Adipose tissue (tissue), 3 donors: ENCODE measurements around the gene ANXA2R. TPM values are rescaled to one million over a fixed set of nuclear protein-coding genes. Genes with fewer than 3 reads are reported as not detected.
"Not testable (repeated sequence)": the region's sequence is repeated elsewhere in the genome, so short reads cannot be mapped to it uniquely, and the experiment has no call there.

ENCODE experiments used
- H3K27ac ChIP-seq: one replicate; pipeline ENCODE4 v1.5.1; 2013; ENCODE audit warnings: low read depth, low read length
- WGBS, 3 donors: extraction: QIAGEN DNeasy Blood & Tissue Kit; methylation state at CpG; one replicate each; pipeline ENCODE4 v1.1.7; 2013; 5-methylcytosine and 5-hydroxymethylcytosine counted together
- polyA plus RNA-seq, 3 donors: library from polyadenylated mRNA; stranded (reverse); fragments of 200-250 nt; gene quantifications; one replicate each; pipeline ENCODE4 v1.2.3, GENCODE V29; 2013
- donor health status: healthy with polysubstance abuse.
- donor health status: Bipolar disorder and iron deficiency.
- donor health status: healthy.

ANXA2R gene
- polyA plus RNA-seq, 3 donors = 1.1 to 5.8 (median 3.1) TPM

DNA sequence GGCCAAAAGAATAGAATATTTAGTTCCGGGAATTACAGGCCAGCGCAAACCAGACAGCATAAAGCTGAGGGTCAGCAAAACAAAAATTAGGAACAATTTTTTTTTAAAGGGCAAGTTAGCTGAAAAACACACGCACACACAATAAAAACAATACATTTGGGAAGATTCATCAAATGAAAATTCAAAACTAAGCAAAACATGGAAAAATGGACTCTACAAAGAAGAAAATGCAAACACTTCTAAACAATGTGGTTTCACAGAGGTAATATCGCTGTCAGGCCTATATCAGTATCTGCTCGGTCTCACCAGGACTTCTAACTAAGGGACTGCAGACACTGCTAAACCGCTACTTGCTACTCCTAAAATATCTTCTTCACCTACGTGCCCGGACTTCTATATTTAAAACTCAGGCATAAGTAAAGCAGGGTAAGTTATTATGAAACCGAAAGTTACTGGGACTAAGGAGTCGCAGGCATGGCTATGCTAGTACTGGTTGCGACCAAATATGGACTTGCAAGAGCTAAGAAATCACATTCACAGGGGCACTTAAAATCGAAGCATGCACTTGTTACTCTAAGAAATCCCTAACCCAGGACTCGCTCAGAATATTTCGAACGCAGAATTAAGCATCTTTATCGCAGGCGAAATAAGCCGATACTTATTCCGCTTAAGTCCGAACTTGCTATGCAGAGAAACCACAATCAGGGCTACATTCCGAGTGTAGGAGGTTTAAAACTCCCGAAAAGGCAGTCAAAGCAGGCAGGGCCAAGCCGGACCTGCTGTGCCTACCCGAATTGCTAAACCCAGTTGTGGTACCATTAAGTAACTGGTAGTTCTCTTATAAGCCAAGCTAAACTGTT lies 2.3 kb downstream of the ANXA2R start:
- H3K27ac ChIP-seq = no peak overlapping the region
- 25 to 39% (median 37%) methylated on average over 24 of the region's 24 CpGs for WGBS, 3 donors

DNA sequence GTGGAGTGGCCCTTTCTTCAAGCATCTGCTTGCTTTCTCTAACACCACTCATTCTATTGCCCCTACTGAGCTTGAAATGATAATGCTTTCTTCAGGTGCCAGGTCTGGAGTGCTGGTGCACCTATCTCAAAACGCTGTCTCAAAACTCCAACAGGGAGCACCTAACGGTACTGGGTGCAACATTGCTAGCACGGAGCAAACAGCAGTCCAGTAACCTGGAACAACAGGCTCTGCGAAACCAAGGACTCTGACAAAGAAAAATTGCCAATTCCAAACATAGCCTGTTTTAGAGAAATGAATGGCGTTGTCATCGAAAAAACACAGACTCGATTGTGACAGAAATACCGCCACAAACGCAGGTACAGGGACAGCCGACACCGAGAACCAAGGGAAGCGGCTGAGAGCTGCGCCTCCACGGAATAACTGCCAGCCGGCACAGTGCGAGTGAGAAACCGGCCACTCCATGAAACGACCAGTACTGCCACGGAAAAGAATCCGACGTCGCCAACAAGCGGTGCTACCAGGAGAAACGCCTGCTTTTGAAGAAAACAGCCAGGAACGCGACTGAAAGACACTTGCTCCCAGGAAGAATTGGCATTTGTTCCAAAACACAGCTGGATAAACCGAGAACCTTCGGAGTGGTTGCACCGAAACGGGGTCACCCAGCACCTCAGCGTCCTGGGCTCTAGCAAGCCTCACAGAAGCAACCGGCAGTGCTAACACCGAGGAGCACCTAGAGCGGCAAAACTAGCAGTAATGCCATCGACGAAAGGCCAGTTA lies 3.1 kb downstream of the ANXA2R start:
- WGBS, 3 donors = 34 to 67% (median 51%) methylated on average over 36 of the region's 36 CpGs

GRCh38 chr5:43036409-43036808 lies 3.7 kb downstream of the ANXA2R start:
- 74 to 81% (median 80%) methylated on average over 1 of the region's 1 CpG for WGBS, 3 donors
- no peak overlapping the region for H3K27ac ChIP-seq

More for the DNA sequence above, 3.1 kb downstream of the ANXA2R start:
- H3K27ac ChIP-seq = no peak overlapping the region

- 37 to 71% (median 41%) methylated on average over 5 of the region's 5 CpGs for WGBS, 3 donors
- H3K27ac ChIP-seq = no peak overlapping the region
Measured at GRCh38 chr5:43034591-43034968, 5.5 kb downstream of the ANXA2R start.

DNA sequence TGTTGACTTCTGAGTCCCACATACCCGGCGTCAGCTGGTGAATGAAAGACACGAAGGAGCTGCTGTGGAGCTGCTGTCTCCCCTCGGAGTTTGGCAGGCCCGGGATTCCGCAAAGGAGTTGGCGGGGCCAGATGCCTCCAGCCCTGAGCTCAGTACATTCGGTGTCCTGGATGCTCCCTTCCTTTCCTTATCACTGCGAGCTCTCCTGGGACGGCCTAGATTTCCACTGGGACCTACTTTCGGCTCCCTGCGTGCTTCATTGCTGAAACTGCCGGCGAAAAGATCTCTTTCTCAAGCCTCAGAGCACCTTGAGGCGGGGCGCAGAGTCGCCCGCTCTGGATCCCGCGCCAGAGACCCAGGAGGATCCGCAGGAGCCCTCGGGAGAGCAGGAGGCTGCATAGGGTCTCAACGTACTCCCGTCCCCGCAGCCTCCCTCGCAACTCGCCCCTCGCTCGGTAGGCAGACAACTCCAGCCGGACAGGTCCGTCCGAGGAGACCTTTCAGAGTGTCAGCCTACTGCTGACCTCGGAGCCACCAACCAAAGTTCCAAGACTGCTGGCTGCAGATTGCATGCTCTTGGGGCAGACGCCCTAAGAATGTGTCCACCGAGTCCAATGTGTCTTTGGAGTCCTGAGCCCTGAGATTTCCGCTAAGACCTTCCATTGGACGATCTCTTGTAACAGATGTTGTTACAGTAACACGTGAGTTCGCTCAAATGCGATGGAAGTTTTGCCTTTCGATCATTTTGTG lies 6.1 kb downstream of the ANXA2R start:
- H3K27ac ChIP-seq = no peak overlapping the region

DNA sequence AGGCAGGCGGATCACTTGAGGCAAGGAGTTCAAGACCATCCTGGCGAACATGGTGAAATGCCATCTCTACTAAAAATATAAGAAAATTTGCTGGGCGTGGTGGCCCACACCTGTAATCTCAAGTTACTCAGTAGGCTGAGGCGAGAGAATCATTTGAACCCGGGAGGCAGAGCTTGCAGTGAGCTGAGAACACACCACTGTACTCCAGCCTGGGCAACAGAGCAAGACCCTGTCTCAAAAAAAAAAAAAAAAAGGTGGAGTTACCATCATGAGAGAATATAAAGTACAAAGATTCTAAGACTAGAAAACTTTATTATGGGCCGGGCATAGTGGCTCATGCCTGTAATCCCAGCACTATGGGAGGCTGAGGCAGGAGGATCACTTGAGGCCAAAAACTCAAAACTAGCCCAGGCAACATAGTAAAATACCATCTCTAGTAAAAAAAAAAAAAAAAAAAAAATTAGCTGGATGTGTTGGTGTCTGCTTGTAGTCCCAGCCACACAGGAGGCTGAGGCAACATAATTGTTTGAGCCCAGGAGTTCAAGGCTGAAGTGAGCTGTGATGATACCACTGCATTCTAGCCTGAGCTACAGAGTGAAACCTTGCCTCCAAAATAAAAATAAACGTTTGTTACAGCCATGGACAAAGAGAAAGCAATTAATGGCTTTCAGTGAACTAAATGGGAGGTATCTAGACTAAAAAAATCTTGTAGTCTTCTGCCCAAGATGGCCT lies 12.9 kb downstream of the ANXA2R start:
- WGBS, 3 donors = 77 to 92% (median 82%) methylated on average over 7 of the region's 7 CpGs
- H3K27ac ChIP-seq = no peak overlapping the region

More for the DNA sequence above, 6.1 kb downstream of the ANXA2R start:
- WGBS, 3 donors = 34 to 69% (median 67%) methylated on average over 41 of the region's 41 CpGs

GRCh38 chr5:43025184-43025950 lies 14.8 kb downstream of the ANXA2R start:
- H3K27ac ChIP-seq = not testable (repeated sequence)
- WGBS, 3 donors = 43 to 84% (median 80%) methylated on average over 23 to 25 of the region's 25 CpGs

DNA sequence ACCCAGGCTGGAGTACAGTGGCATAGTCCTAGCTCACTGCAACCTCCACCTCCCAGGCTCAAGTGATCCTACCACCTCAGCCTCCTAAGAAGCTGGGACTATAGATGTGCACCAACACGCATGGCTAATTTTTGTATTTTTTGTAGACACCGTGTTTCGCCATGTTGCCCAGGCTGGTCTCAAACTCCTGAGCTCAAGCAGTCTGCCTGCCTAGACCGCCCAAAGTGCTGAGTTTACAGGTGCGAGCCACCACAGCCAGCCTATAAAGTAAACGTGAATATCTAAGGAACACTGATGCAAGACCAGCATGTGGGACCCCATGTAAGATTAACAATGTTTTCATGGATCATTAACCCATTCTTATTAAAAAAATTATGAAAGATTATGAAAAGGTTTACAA lies 15.9 kb downstream of the ANXA2R start:
- H3K27ac ChIP-seq = no peak overlapping the region
- 61 to 90% (median 89%) methylated on average over 6 of the region's 6 CpGs for whole genome bisulfite sequencing, 3 donors

- no peak overlapping the region for H3K27ac ChIP-seq
- WGBS, 3 donors = 79 to 92% (median 86%) methylated on average over 2 of the region's 2 CpGs
Measured at GRCh38 chr5:43021151-43021550, 19.0 kb downstream of the ANXA2R start.

GRCh38 chr5:43020399-43020746 lies 19.7 kb downstream of the ANXA2R start:
- H3K27ac ChIP-seq = no peak overlapping the region
- WGBS, 3 donors = 20 to 41% (median 25%) methylated on average over 11 of the region's 11 CpGs

DNA sequence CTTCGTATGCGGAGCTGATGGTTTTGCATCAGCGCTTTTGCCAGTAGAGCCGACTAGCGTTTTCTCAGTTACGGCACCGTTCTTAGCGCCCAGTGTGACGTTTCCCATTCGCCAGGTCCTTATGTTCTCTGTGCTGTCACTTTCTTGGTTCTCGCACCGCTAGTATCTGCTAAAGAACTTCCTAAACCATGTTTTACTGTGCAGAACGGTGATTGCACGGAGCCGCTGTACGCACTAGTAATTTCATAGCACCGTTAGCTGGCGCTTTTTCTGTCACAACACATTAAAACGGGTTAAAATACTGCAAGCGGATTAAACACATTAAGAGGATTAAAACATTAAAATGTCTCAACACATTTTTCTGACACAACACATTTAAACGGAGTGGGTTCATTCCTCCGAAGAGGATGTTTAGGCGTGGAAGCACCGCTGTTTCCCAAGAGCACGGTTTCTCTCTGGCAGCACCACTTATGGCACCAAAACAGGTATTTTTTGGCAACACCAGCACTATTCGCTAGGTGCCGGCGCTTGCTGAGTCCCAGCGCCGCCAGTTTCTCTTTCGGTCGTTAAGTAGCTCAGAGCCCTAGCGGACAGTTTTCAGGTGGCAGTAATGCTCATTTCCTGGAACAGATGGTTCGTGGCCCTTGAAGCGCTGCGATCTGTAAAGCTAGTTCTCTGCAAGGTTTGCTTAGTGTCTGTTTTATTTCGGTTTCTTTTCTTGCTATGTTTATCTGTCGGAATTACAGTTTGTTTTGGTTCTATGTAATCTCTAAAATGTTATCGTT lies 20.3 kb downstream of the ANXA2R start:
- 15 to 18% (median 17%) methylated on average over 39 of the region's 39 CpGs for WGBS, 3 donors
- no peak overlapping the region for H3K27ac ChIP-seq

GRCh38 chr5:43019291-43019613 lies 20.9 kb downstream of the ANXA2R start:
- WGBS, 3 donors = 23 to 38% (median 27%) methylated on average over 6 of the region's 6 CpGs
- H3K27ac ChIP-seq = no peak overlapping the region

DNA sequence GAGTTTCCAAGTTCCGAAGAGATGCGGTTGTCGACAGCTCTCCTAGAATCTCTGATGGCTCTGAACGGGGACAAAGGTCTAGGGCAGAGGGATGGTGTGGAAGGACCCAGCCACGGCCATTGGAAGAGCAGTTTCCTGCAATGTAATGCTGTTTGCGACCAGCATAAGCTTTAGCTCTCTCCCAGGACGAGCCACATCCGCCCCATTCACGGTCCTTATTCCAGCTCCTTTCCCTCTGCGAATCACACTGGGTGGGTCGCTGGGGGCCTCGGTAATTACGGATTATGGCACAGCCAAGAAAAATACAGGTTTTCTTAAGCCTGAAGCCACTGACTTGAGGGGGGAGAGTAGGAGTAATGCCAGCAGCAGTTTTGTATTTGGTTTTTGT lies 22.7 kb downstream of the ANXA2R start:
- peak overlapping the region; percentile 3 for H3K27ac ChIP-seq
- 6 to 8% (median 8%) methylated on average over 13 of the region's 13 CpGs for WGBS, 3 donors

- WGBS, 3 donors = 53 to 62% (median 54%) methylated on average over 5 of the region's 5 CpGs
- H3K27ac ChIP-seq = no peak overlapping the region
Measured at GRCh38 chr5:43016217-43016779, 23.8 kb downstream of the ANXA2R start.

DNA sequence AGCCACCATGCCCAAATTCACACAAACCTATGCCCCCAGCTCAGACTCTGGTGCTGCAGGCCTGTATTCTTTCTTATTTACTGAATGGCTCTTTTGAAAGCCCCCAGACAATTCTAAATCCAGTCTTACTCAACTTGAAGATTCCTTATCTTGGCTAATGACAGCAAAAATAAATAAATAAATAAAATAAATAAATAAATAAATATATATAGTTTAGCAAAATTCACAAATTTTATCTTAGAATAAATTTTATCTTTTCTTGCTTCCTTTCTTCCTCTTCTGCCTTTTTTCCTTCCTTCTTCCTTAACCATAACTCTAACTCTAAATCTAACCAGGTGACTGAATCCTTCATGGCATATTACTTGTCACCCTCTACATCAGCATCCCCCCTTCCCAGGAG lies 25.6 kb downstream of the ANXA2R start:
- H3K27ac ChIP-seq = no peak overlapping the region

- H3K27ac ChIP-seq = no peak overlapping the region
- 46 to 52% (median 48%) methylated on average over 3 of the region's 3 CpGs for WGBS, 3 donors
Measured at GRCh38 chr5:43010935-43011315, 29.2 kb downstream of the ANXA2R start.
